SK-N-SH (cell line): ENCODE measurements around the gene ANKRD49. TPM values are rescaled to one million over a fixed set of nuclear protein-coding genes. Genes with fewer than 3 reads are reported as not detected.

Source experiments
- CTCF ChIA-PET: fragments of 300-600, 350-600 bp; formaldehyde crosslinking; extraction: SDS; loops from one replicate; lab custom pipeline; 2021; lab: Yijun Ruan, JAX
- POLR2A ChIA-PET: fragments of 350-600 bp; sonication (Branson Sonifier 250); formaldehyde crosslinking; extraction: SDS; loops from one replicate; lab custom pipeline; 2020; ENCODE audit warnings: antibody characterized with exemption, inconsistent platforms; lab: Yijun Ruan, JAX
- DNase-seq: peaks from one replicate; pipeline ENCODE4 v3.0.0; 2012
- H2AFZ ChIP-seq: fragments of 200-600 bp; sonication (generic); 2 replicates; pipeline ENCODE4 v1.8.1; 2016; ENCODE audit warnings: antibody characterized with exemption, mild to moderate bottlenecking, low read depth
- H3F3A ChIP-seq: fragments of 200-600 bp; sonication (generic); replicated peaks from 2 replicates; pipeline ENCODE3; 2016; ENCODE audit warnings: antibody characterized with exemption, mild to moderate bottlenecking; ENCODE audit not compliant: insufficient read depth
- H3K27ac ChIP-seq, 2 experiments: fragments of 200-500 bp in 1 of 2; fragments of 200-600 bp in 1 of 2; sonication (Bioruptor generic) in 1 of 2; sonication (generic), shearing (Covaris generic) in 1 of 2; 2 replicates each; pipeline versions ENCODE4 v1.5.1 to v1.6.1; 2014 to 2016; ENCODE audit warnings: low read depth in 2 of 2, inconsistent platforms in 1 of 2, low read length in 1 of 2, mild to moderate bottlenecking in 1 of 2, mixed read lengths in 1 of 2
- H3K27me3 ChIP-seq: fragments of 200-600 bp; sonication (generic), shearing (Covaris generic); 2 replicates; pipeline ENCODE4 v1.6.1; 2016; ENCODE audit warnings: mixed run types; ENCODE audit not compliant: insufficient read depth
- H3K36me3 ChIP-seq, 2 experiments: fragments of 200-500 bp in 1 of 2; fragments of 200-600 bp in 1 of 2; sonication (Bioruptor generic) in 1 of 2; sonication (generic) in 1 of 2; replicated peaks in 1 of 2; 2 replicates each; pipeline versions ENCODE3 to v1.5.1; 2014 to 2016; ENCODE audit warnings: low read length in 1 of 2, mild to moderate bottlenecking in 1 of 2; ENCODE audit not compliant: insufficient read depth in 2 of 2, control insufficient read depth in 1 of 2
- H3K4me1 ChIP-seq, 2 experiments: fragments of 200-500 bp in 1 of 2; fragments of 200-600 bp in 1 of 2; sonication (Bioruptor generic) in 1 of 2; sonication (generic), shearing (Covaris generic) in 1 of 2; 2 replicates each; pipeline versions ENCODE4 v1.5.1 to v1.6.1; 2014 to 2016; ENCODE audit warnings: low read depth in 1 of 2, low read length in 1 of 2, mixed run types in 1 of 2; ENCODE audit not compliant: insufficient read depth in 2 of 2, control insufficient read depth in 1 of 2
- H3K4me2 ChIP-seq: fragments of 200-600 bp; sonication (generic), shearing (Covaris generic); 2 replicates; pipeline ENCODE4 v1.6.1; 2017; ENCODE audit warnings: mixed run types
- H3K4me3 ChIP-seq, 2 experiments: fragments of 200-500 bp in 1 of 2; fragments of 200-600 bp in 1 of 2; sonication (Bioruptor generic) in 1 of 2; sonication (generic), shearing (Covaris generic) in 1 of 2; 2 replicates each; pipeline versions ENCODE4 v1.5.1 to v1.8.1; 2014 to 2016; ENCODE audit warnings: low read depth in 2 of 2, inconsistent platforms in 1 of 2, low read length in 1 of 2, mild to moderate bottlenecking in 1 of 2, mixed read lengths in 1 of 2, moderate library complexity in 1 of 2
- H3K79me2 ChIP-seq: fragments of 200-600 bp; sonication (generic); 2 replicates; pipeline ENCODE4 v1.8.1; 2017; ENCODE audit warnings: mild to moderate bottlenecking; ENCODE audit not compliant: insufficient read depth
- H3K9ac ChIP-seq: fragments of 200-600 bp; sonication (generic); 2 replicates; pipeline ENCODE4 v1.6.1; 2017; ENCODE audit warnings: mixed run types
- H3K9me2 ChIP-seq: fragments of 200-600 bp; sonication (generic); 2 replicates; pipeline ENCODE4 v1.6.1; 2017; ENCODE audit warnings: mixed run types
- H3K9me3 ChIP-seq: fragments of 200-600 bp; sonication (generic); 2 replicates; pipeline ENCODE4 v1.6.1; 2017; ENCODE audit warnings: mixed run types, mild to moderate bottlenecking, moderate library complexity
- H4K20me1 ChIP-seq: fragments of 200-600 bp; sonication (generic); 2 replicates; pipeline ENCODE4 v1.6.1; 2017; ENCODE audit warnings: mild to moderate bottlenecking, mixed run types; ENCODE audit not compliant: insufficient read depth
- ELF1 ChIP-seq: IDR thresholded peaks from 2 replicates; pipeline ENCODE4 v1.4.0; 2012
- EP300 ChIP-seq, 2 experiments: IDR thresholded peaks; 2 replicates each; pipeline versions ENCODE4 v1.4.0 to v1.6.1; 2012; ENCODE audit warnings: borderline replicate concordance in 1 of 2, low read depth in 1 of 2, low read length in 1 of 2
- FOXM1 ChIP-seq: IDR thresholded peaks from 2 replicates; pipeline ENCODE4 v1.4.0; 2012; ENCODE audit warnings: low read depth, mild to moderate bottlenecking
- GABPA ChIP-seq: IDR thresholded peaks from 2 replicates; pipeline ENCODE4 v1.4.0; 2012; ENCODE audit warnings: low read depth, mild to moderate bottlenecking
- MEF2A ChIP-seq: IDR thresholded peaks from 2 replicates; pipeline ENCODE4 v1.4.0; 2012; ENCODE audit warnings: low read depth, borderline replicate concordance
- NFIC ChIP-seq: IDR thresholded peaks from 2 replicates; pipeline ENCODE4 v1.4.0; 2012; ENCODE audit warnings: borderline replicate concordance
- POLR2AphosphoS5 ChIP-seq: IDR thresholded peaks from 2 replicates; pipeline ENCODE4 v1.6.1; 2012; ENCODE audit warnings: low read depth, low read length
- RCOR1 ChIP-seq: fragments of 150-350 bp; IDR thresholded peaks from 2 replicates; pipeline ENCODE4 v1.6.1; 2017; ENCODE audit warnings: antibody characterized with exemption, low read length
- RXRA ChIP-seq: IDR thresholded peaks from 2 replicates; pipeline ENCODE4 v1.4.0; 2012; ENCODE audit warnings: low read depth, mild to moderate bottlenecking, borderline replicate concordance
- TAF1 ChIP-seq: IDR thresholded peaks from 2 replicates; pipeline ENCODE4 v1.6.1; 2012; ENCODE audit warnings: low read depth, mild to moderate bottlenecking, low read length, moderate library complexity, borderline replicate concordance
- TEAD4 ChIP-seq: IDR thresholded peaks from 2 replicates; pipeline ENCODE4 v1.4.0; 2012; ENCODE audit warnings: mild to moderate bottlenecking, borderline replicate concordance; ENCODE audit not compliant: insufficient read depth
- YY1 ChIP-seq: IDR thresholded peaks from 2 replicates; pipeline ENCODE4 v1.4.0; 2012; ENCODE audit warnings: low read depth, mild to moderate bottlenecking
- WGBS: methylation state at CpG from one replicate; pipeline ENCODE4 v1.1.6; 2017; ENCODE audit warnings: low lambda C conversion rate; 5-methylcytosine and 5-hydroxymethylcytosine counted together
- polyA plus RNA-seq, 3 experiments: library from polyadenylated mRNA; depleted of rRNA; stranded (reverse); fragments of >200 nt; gene quantifications; 2 replicates each; pipeline ENCODE4 v1.2.3, GENCODE V29; 2012
- TF ChIP-seq, protein P1 (sequence below): IDR thresholded peaks from 2 replicates; pipeline ENCODE4; 2012
- TF ChIP-seq, protein P2 (sequence below): fragments of 200-600 bp; sonication (generic); IDR thresholded peaks from 2 replicates; pipeline ENCODE4 v1.6.1; 2017; ENCODE audit warnings: antibody characterized with exemption, mild to moderate bottlenecking, moderate library complexity
- TF ChIP-seq, protein P3 (sequence below): IDR thresholded peaks from 2 replicates; pipeline ENCODE4 v1.6.1; 2012; ENCODE audit warnings: mild to moderate bottlenecking, low read depth, low read length, moderate library complexity
- TF ChIP-seq, protein P4 (sequence below): IDR thresholded peaks from 2 replicates; pipeline ENCODE4 v1.4.0; 2012; ENCODE audit warnings: low read depth

The ANKRD49 gene
- polyA plus RNA-seq, 1 of the 3 experiments (the other 2 are of a cell fraction), result 4.9 TPM

DNA sequence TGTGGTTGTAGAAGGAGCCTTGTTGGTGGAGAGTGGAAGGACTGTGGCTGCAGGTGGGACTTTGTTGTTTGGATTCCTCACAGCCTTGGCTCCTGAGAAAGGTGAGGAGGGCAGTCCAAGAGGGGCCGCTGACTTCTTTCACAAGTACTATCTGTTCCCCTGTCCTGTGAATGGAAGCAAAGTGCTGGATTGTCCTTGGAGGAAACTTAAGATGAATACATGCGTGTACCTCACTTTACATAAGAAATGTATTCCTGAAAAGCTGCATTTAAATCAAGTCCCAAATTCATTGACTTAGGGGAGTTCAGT lies 52.3 kb downstream of the ANKRD49 start (continued):
- TF ChIP-seq, protein P1, sequence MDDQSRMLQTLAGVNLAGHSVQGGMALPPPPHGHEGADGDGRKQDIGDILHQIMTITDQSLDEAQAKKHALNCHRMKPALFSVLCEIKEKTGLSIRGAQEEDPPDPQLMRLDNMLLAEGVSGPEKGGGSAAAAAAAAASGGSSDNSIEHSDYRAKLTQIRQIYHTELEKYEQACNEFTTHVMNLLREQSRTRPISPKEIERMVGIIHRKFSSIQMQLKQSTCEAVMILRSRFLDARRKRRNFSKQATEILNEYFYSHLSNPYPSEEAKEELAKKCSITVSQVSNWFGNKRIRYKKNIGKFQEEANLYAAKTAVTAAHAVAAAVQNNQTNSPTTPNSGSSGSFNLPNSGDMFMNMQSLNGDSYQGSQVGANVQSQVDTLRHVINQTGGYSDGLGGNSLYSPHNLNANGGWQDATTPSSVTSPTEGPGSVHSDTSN, result no peak
- no peak for TF ChIP-seq ELF1
- TF ChIP-seq EP300 (IDR thresholded peaks at IDR 0.05; ENCODE audit: borderline replicate concordance in 1 of 2, low read depth in 1 of 2, low read length in 1 of 2), result no peak
- no peak for TF ChIP-seq YY1
- TF ChIP-seq RCOR1, result no peak

GRCh38 chr11:94546886-94547285 lies 53.1 kb downstream of the ANKRD49 start:
- H3K27ac ChIP-seq, result no peak overlapping the region
- no peak overlapping the region for H2AFZ ChIP-seq
- H3K9me3 ChIP-seq, result no peaks in the 10 kb centered on the region
- H3K9ac ChIP-seq, result no peak overlapping the region
- peaks cover 0 to 17% of the 10 kb centered on the region in 2 experiments for H3K36me3 ChIP-seq
- WGBS, result 100% methylated on average over 1 of the region's 1 CpG
- ChIA-PET POLR2A (no interaction called here), CTCF (interaction anchor here (1.4 kb wide), 1 partner anchor 27 kb away, joined by 4 read pairs; no protein-coding TSS in a partner anchor)
- no peaks in the 10 kb centered on the region for H3K27me3 ChIP-seq
- peaks cover 13% of the 10 kb centered on the region for H3F3A ChIP-seq
- H4K20me1 ChIP-seq, result 0 out of 2 replicates have a peak, but pooled peaks cover 9% of the 10 kb centered on the region
- TF ChIP-seq, protein P2, sequence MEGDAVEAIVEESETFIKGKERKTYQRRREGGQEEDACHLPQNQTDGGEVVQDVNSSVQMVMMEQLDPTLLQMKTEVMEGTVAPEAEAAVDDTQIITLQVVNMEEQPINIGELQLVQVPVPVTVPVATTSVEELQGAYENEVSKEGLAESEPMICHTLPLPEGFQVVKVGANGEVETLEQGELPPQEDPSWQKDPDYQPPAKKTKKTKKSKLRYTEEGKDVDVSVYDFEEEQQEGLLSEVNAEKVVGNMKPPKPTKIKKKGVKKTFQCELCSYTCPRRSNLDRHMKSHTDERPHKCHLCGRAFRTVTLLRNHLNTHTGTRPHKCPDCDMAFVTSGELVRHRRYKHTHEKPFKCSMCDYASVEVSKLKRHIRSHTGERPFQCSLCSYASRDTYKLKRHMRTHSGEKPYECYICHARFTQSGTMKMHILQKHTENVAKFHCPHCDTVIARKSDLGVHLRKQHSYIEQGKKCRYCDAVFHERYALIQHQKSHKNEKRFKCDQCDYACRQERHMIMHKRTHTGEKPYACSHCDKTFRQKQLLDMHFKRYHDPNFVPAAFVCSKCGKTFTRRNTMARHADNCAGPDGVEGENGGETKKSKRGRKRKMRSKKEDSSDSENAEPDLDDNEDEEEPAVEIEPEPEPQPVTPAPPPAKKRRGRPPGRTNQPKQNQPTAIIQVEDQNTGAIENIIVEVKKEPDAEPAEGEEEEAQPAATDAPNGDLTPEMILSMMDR, result peak; percentile 11; the same call in 1 of the 2 replicates
- no peak for TF ChIP-seq GABPA
- H3K4me2 ChIP-seq, result peak overlapping the region; percentile 86
- H3K79me2 ChIP-seq, result peaks cover 37% of the 10 kb centered on the region
- H3K4me1 ChIP-seq, result peaks cover 3 to 26% of the 10 kb centered on the region in 2 experiments; a peak in 2 of 4 replicates
- no peaks in the 10 kb centered on the region for H3K9me2 ChIP-seq
- H3K4me3 ChIP-seq, result peak overlapping the region in 1 of 2 experiments; percentile 1; a peak in 1 of 4 replicates
- no peak for DNase-seq

- DNase-seq, result no peak
- CTCF ChIA-PET, result interaction anchor here (1.3 kb wide), 1 partner anchor 47 kb away, joined by 3 read pairs; no protein-coding TSS in a partner anchor
- no peak for TF ChIP-seq ELF1
- no peak for TF ChIP-seq RCOR1
- TF ChIP-seq, protein P3, sequence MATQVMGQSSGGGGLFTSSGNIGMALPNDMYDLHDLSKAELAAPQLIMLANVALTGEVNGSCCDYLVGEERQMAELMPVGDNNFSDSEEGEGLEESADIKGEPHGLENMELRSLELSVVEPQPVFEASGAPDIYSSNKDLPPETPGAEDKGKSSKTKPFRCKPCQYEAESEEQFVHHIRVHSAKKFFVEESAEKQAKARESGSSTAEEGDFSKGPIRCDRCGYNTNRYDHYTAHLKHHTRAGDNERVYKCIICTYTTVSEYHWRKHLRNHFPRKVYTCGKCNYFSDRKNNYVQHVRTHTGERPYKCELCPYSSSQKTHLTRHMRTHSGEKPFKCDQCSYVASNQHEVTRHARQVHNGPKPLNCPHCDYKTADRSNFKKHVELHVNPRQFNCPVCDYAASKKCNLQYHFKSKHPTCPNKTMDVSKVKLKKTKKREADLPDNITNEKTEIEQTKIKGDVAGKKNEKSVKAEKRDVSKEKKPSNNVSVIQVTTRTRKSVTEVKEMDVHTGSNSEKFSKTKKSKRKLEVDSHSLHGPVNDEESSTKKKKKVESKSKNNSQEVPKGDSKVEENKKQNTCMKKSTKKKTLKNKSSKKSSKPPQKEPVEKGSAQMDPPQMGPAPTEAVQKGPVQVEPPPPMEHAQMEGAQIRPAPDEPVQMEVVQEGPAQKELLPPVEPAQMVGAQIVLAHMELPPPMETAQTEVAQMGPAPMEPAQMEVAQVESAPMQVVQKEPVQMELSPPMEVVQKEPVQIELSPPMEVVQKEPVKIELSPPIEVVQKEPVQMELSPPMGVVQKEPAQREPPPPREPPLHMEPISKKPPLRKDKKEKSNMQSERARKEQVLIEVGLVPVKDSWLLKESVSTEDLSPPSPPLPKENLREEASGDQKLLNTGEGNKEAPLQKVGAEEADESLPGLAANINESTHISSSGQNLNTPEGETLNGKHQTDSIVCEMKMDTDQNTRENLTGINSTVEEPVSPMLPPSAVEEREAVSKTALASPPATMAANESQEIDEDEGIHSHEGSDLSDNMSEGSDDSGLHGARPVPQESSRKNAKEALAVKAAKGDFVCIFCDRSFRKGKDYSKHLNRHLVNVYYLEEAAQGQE, result no peak
- TF ChIP-seq FOXM1, result no peak
- no peak for TF ChIP-seq MEF2A
- no peak for TF ChIP-seq TAF1
- no peak for TF ChIP-seq POLR2AphosphoS5
- TF ChIP-seq, protein P4, sequence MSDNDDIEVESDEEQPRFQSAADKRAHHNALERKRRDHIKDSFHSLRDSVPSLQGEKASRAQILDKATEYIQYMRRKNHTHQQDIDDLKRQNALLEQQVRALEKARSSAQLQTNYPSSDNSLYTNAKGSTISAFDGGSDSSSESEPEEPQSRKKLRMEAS, result no peak
- no peak for TF ChIP-seq EP300 (IDR thresholded peaks at IDR 0.05; ENCODE audit: borderline replicate concordance in 1 of 2, low read depth in 1 of 2, low read length in 1 of 2)
- no peak for TF ChIP-seq TEAD4
- no peak for TF ChIP-seq NFIC
- TF ChIP-seq RXRA, result no peak
- TF ChIP-seq, protein P2, result no peak
Measured at GRCh38 chr11:94549146-94549545, 55.4 kb downstream of the ANKRD49 start.

More at GRCh38 chr11:94549146-94549545, 55.4 kb downstream of the ANKRD49 start:
- Histone ChIP-seq H3K9me3 (no peaks in the 10 kb centered on the region), H3K27me3 (no peaks in the 10 kb centered on the region), H3K4me3 (no peak overlapping the region), H3K9ac (no peak overlapping the region), H3F3A (peaks cover 7% of the 10 kb centered on the region), H3K4me1 (peaks cover 3 to 26% of the 10 kb centered on the region in 2 experiments; a peak in 2 of 4 replicates), H3K4me2 (0 out of 2 replicates have a peak overlapping the region, but pooled peaks have one; percentile 19), H4K20me1 (0 out of 2 replicates have a peak, but pooled peaks cover 9% of the 10 kb centered on the region), H3K79me2 (peaks cover 42% of the 10 kb centered on the region), H2AFZ (no peak overlapping the region), H3K27ac (no peak overlapping the region), H3K9me2 (no peaks in the 10 kb centered on the region), H3K36me3 (peaks cover 0 to 17% of the 10 kb centered on the region in 2 experiments)
- WGBS, result 81% methylated on average over 5 of the region's 5 CpGs
- POLR2A ChIA-PET, result no interaction called here
